Esophagus muscularis mucosa (tissue), 4 donors: Measurements from ENCODE around the gene EHF. TPM values are rescaled to one million over a fixed set of nuclear protein-coding genes. Genes with fewer than 3 reads are reported as not detected.

ENCODE experiments used
- DNase-seq: peaks from one replicate; pipeline ENCODE4 v3.0.0-alpha.2; 2017; ENCODE audit errors: extremely low spot score
- H3K27ac ChIP-seq, 4 donors: fragments of 200-600 bp; sonication (generic); replicated peaks in 1 of 4; 1 replicate in 3 of 4; 2 replicates in 1 of 4; pipeline ENCODE4 v1.5.1; 2016 to 2019; ENCODE audit warnings: mild to moderate bottlenecking in 1 of 4
- H3K27me3 ChIP-seq, 4 donors: fragments of 200-600 bp; sonication (generic); one replicate each; pipeline versions ENCODE4 v1.5.1 to v1.6.0; 2016 to 2019
- H3K36me3 ChIP-seq, 4 donors: fragments of 200-600 bp; sonication (generic); one replicate each; pipeline ENCODE4 v1.5.1; 2016 to 2019
- H3K4me1 ChIP-seq, 4 donors: fragments of 200-600 bp; sonication (generic); one replicate each; pipeline ENCODE4 v1.5.1; 2016 to 2019
- H3K4me3 ChIP-seq, 4 donors: fragments of 200-600 bp; sonication (generic); 1 replicate in 2 of 4; 2 replicates in 2 of 4; pipeline ENCODE4 v1.5.1; 2016 to 2019; ENCODE audit warnings: mild to moderate bottlenecking in 4 of 4, moderate library complexity in 1 of 4
- H3K9me3 ChIP-seq, 4 donors: fragments of 200-600 bp; sonication (generic); 1 replicate in 3 of 4; 2 replicates in 1 of 4; pipeline ENCODE4 v1.5.1; 2016 to 2019
- CTCF ChIP-seq, 3 experiments: fragments of 200-600 bp in 2 of 3; fragments of 450-650 bp in 1 of 3; sonication (generic) in 2 of 3; IDR thresholded peaks; one replicate each; pipeline ENCODE4 v1.5.1; 2017 to 2019; ENCODE audit warnings: antibody characterized with exemption in 3 of 3, mild to moderate bottlenecking in 2 of 3, moderate library complexity in 1 of 3
- EP300 ChIP-seq: sonication (generic); formaldehyde crosslinking; IDR thresholded peaks from one replicate; pipeline ENCODE4 v1.6.1; 2017; ENCODE audit warnings: antibody characterized with exemption
- POLR2A ChIP-seq: fragments of 450-650 bp; IDR thresholded peaks from one replicate; pipeline ENCODE4 v1.6.1; 2017; ENCODE audit warnings: antibody characterized with exemption, moderate library complexity, mild to moderate bottlenecking, low read depth
- POLR2AphosphoS5 ChIP-seq, 2 donors: sonication (generic); formaldehyde crosslinking; IDR thresholded peaks; one replicate each; pipeline ENCODE4 v1.6.1; 2017; ENCODE audit warnings: antibody characterized with exemption in 2 of 2
- WGBS: methylation state at CpG from one replicate; pipeline ENCODE4 v1.1.5; 2018; 5-methylcytosine and 5-hydroxymethylcytosine counted together
- intact Hi-C: fragments of 100-400 bp; cut with DNase I; formaldehyde crosslinking; loops from one replicate; pipeline ENCODE4 v1.15.1; 2023
- total RNA-seq, 4 donors: library from RNA; depleted of rRNA; stranded (reverse); fragments of >200 nt; gene quantifications; one replicate each; pipeline versions ENCODE4 v1.1.0 to v1.2.1, GENCODE V29; 2016

The EHF gene
- total RNA-seq, 4 donors from 2014 or later = 0.42 to 0.52 TPM; not detected in 2

- no peak for DNase-seq
- H3K4me1 ChIP-seq = no peaks in the 10 kb centered on the region
- no peaks in the 10 kb centered on the region for H3K9me3 ChIP-seq
- WGBS = 73% methylated on average over 9 of the region's 9 CpGs
- intact Hi-C loops = no loop called here
- H3K4me3 ChIP-seq = no peak overlapping the region
- H3K27ac ChIP-seq = no peak overlapping the region
- H3K36me3 ChIP-seq = no peaks in the 10 kb centered on the region
- H3K27me3 ChIP-seq = peaks cover 0 to 10% (median 0%) of the 10 kb centered on the region in 4 donors
- TF ChIP-seq POLR2A (no peak), POLR2AphosphoS5 (IDR thresholded peaks at IDR 0.05) (no peak), CTCF (IDR thresholded peaks at IDR 0.05) (no peak), EP300 (no peak)
Measured at GRCh38 chr11:34644669-34645406, 23.9 kb downstream of the EHF start.

- WGBS = 96% methylated on average over 5 of the region's 8 CpGs
- no peak for TF ChIP-seq EP300
- no peak for TF ChIP-seq POLR2AphosphoS5 (IDR thresholded peaks at IDR 0.05)
- no peak for TF ChIP-seq POLR2A
- TF ChIP-seq CTCF (IDR thresholded peaks at IDR 0.05) = no peak
- intact Hi-C loops = no loop called here
Measured at GRCh38 chr11:34646431-34646830, 25.5 kb downstream of the EHF start.

DNA sequence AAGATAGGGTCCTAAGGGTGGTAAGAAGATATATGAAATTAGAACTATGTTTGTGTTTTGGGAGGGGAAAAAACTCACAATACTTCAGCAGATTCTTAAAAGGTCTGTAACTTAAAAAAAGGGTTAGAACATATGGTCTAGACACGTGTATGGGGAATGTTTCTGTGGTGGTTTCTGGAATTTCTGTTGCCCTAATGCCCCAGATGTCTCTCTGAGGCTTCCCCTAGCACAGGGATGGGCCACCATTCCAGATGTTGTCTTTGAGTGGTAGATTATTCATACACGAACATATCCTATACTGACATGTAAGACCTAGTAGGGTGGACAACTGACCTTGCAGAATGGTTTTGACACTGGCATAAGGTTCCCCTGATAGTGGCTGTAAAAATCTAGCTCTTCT is 26.2 kb downstream of the EHF start:
- no peaks in the 10 kb centered on the region for H3K36me3 ChIP-seq
- intact Hi-C loops = no loop called here
- no peak for TF ChIP-seq EP300
- TF ChIP-seq CTCF (IDR thresholded peaks at IDR 0.05) = no peak
- no peak for TF ChIP-seq POLR2A
- no peak for TF ChIP-seq POLR2AphosphoS5 (IDR thresholded peaks at IDR 0.05)
- H3K27me3 ChIP-seq = peaks cover 0 to 10% (median 0%) of the 10 kb centered on the region in 4 donors
- 78% methylated on average over 2 of the region's 2 CpGs for WGBS
- H3K4me1 ChIP-seq = no peaks in the 10 kb centered on the region
- H3K9me3 ChIP-seq = no peaks in the 10 kb centered on the region
- DNase-seq = no peak
- H3K27ac ChIP-seq = no peak overlapping the region
- no peak overlapping the region for H3K4me3 ChIP-seq

More at GRCh38 chr11:34646431-34646830, 25.5 kb downstream of the EHF start:
- Histone ChIP-seq H3K27me3 (peaks cover 0 to 10% (median 0%) of the 10 kb centered on the region in 4 donors), H3K9me3 (no peaks in the 10 kb centered on the region), H3K27ac (no peak overlapping the region), H3K36me3 (no peaks in the 10 kb centered on the region), H3K4me1 (no peaks in the 10 kb centered on the region), H3K4me3 (no peak overlapping the region)
- DNase-seq = no peak

DNA sequence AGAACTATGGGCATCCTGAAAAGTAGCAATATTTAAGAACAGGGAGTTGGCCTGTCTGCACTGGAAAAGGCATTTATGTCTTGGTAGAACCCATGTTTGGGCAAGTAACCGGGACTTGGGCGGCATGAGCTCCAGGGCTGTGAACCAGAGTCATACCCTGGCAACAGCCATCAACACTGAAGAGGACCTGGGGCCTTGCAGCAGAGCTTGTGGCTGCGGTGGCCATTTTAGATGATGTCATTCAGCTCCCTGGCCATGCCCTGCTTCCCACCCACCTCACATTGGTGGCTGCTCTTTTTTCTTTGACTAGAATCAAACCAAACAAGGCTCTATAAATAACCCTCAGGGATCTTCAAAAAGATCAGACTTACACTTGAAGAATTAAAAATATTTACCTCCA is 26.6 kb downstream of the EHF start:
- no peak for TF ChIP-seq POLR2AphosphoS5 (IDR thresholded peaks at IDR 0.05)
- no peak for TF ChIP-seq POLR2A
- TF ChIP-seq EP300 = no peak
- TF ChIP-seq CTCF (IDR thresholded peaks at IDR 0.05) = no peak
- Histone ChIP-seq H3K4me1 (no peaks in the 10 kb centered on the region), H3K27ac (no peak overlapping the region), H3K36me3 (no peaks in the 10 kb centered on the region), H3K4me3 (no peak overlapping the region), H3K27me3 (peaks cover 0 to 10% (median 0%) of the 10 kb centered on the region in 4 donors), H3K9me3 (no peaks in the 10 kb centered on the region)
- DNase-seq = no peak
- intact Hi-C loops = no loop called here
- 92% methylated on average over 3 of the region's 3 CpGs for WGBS
